Pancreas (tissue), 10 donors: ENCODE data around the gene LRRN2. TPM values are rescaled to one million over a fixed set of nuclear protein-coding genes. Genes with fewer than 3 reads are reported as not detected.

ENCODE experiments used
- ATAC-seq, 4 donors: fragments of 200-7000 bp; cut with Tn5 transposase; one replicate each; pipeline versions ENCODE4 v1.8.0 to v1.9.1; 2020; ENCODE audit warnings: mild to moderate bottlenecking in 4 of 4, moderate library complexity in 4 of 4
- DNase-seq, 6 donors: peaks; one replicate each; pipeline ENCODE4 v3.0.0-alpha.2; 2020
- FAIRE-seq: peaks from 2 replicates; lab custom pipeline; 2012; peaks lifted over from hg19 to GRCh38; lab: Jason Lieb, UNC
- H3K27ac ChIP-seq, 4 donors: fragments of 200-600 bp; sonication (generic); 1 replicate in 3 of 4; 2 replicates in 1 of 4; pipeline versions ENCODE4 v1.5.0 to v1.8.0; 2020
- H3K27me3 ChIP-seq, 4 donors: fragments of 200-600 bp; one replicate each; pipeline ENCODE4 v1.8.0; 2021
- H3K36me3 ChIP-seq, 3 donors: fragments of 200-600 bp; sonication (generic) in 1 of 3; one replicate each; pipeline versions ENCODE4 v1.5.0 to v1.8.0; 2020 to 2021
- H3K4me1 ChIP-seq, 3 donors: fragments of 200-600 bp; one replicate each; pipeline ENCODE4 v1.8.0; 2021
- H3K4me3 ChIP-seq, 4 donors: fragments of 200-600 bp; sonication (generic) in 2 of 4; one replicate each; pipeline versions ENCODE4 v1.5.0 to v1.8.0; 2020 to 2021
- H3K9me3 ChIP-seq, 4 donors: fragments of 200-600 bp; one replicate each; pipeline ENCODE4 v1.8.0; 2021
- WGBS, 2 donors: extraction: QIAGEN DNeasy Blood & Tissue Kit; methylation state at CpG; one replicate each; pipeline ENCODE4 v1.1.7; 2013; 5-methylcytosine and 5-hydroxymethylcytosine counted together
- intact Hi-C, 3 donors: fragments of 100-400 bp; cut with DNase I; formaldehyde crosslinking; loops; one replicate each; pipeline versions ENCODE4 v1.11.1 to v1.14.2; 2022
- polyA plus RNA-seq, 2 donors: library from polyadenylated mRNA; stranded (reverse); fragments of 200-250 nt; gene quantifications; one replicate each; pipeline ENCODE4 v1.2.3, GENCODE V29; 2013
- total RNA-seq, 6 donors: library from RNA; stranded (reverse); fragmentation: NEBNext Ultra II Directional in 4 of 6; extraction: Animal tissue kit (Norgen Biotek cat#: 25700) in 4 of 6; gene quantifications; one replicate each; pipeline versions ENCODE4 v1.2.1 to v1.2.4, GENCODE V29; 2021 to 2023
- TF ChIP-seq, protein P1 (sequence below), 4 donors: fragments of 200-600 bp; sonication (generic) in 3 of 4; IDR thresholded peaks; one replicate each; pipeline versions ENCODE4 v1.5.0 to v1.8.0; 2021; ENCODE audit warnings: antibody characterized with exemption in 4 of 4
- donor health status: healthy with polysubstance abuse.
- donor health status: DM: no; HTN: no; CAD: no; lungs with moderate emphysema.
- donor health status: DM: no; HTN: no; CAD: no.
- donor health status: control.
- donor health status: control.
- donor health status: Bipolar disorder and iron deficiency.
- donor health status: DM: yes; HTN: yes; CAD: no.
- donor health status: DM: no; HTN: no; CAD: no.
- donor health status: DM: no; HTN: no; CAD: no.
- donor health status: DM: yes; HTN: yes; CAD: no.

LRRN2 gene
- total and polyA plus RNA-seq, 8 donors: 0.24 to 3.7 (median 0.58) TPM

DNA sequence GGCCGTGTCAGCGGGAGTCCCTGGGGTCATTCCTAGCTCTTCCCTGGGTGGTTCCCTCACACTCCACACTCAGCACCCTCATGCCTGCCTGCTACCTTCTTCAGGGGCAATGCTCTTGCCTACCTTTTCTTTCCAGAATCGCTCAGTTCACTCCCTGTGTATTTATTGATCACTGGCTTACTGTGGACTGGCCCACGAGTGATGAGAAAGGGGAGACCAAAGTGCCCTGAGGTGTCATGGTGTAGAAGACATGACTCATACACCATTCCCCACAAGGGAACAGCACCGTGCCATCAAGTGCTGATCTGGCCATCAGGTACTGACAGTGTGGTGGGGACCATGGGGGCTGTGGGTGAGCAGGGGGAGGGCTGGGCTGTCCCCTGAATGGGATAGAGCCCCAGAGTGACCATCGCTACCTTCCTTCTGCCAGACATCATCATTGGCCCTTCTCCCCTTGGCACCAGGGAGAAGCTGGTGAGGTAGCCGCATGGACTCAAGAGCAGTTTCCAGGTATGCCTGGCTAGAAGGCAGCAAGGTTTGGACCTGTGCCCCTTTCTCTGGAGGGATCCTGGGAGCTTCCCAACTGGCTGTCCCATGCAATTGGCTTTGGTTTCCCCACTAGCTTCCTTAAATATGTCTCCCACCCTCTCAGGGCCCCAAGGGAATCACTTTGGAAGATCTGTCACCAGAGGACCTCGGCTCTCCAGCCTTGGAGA is 17.2 kb upstream of the LRRN2 start:
- Histone ChIP-seq H3K27ac (no peak overlapping the region), H3K9me3 (no peaks in the 10 kb centered on the region), H3K4me1 (no peaks in the 10 kb centered on the region), H3K27me3 (no peaks in the 10 kb centered on the region), H3K4me3 (no peak overlapping the region), H3K36me3 (no peaks in the 10 kb centered on the region)
- intact Hi-C loops: no loop called here
- TF ChIP-seq, protein P1, sequence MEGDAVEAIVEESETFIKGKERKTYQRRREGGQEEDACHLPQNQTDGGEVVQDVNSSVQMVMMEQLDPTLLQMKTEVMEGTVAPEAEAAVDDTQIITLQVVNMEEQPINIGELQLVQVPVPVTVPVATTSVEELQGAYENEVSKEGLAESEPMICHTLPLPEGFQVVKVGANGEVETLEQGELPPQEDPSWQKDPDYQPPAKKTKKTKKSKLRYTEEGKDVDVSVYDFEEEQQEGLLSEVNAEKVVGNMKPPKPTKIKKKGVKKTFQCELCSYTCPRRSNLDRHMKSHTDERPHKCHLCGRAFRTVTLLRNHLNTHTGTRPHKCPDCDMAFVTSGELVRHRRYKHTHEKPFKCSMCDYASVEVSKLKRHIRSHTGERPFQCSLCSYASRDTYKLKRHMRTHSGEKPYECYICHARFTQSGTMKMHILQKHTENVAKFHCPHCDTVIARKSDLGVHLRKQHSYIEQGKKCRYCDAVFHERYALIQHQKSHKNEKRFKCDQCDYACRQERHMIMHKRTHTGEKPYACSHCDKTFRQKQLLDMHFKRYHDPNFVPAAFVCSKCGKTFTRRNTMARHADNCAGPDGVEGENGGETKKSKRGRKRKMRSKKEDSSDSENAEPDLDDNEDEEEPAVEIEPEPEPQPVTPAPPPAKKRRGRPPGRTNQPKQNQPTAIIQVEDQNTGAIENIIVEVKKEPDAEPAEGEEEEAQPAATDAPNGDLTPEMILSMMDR (IDR thresholded peaks at IDR 0.05): no peak
- 58 to 64% methylated on average over 8 of the region's 8 CpGs for WGBS, 2 donors
- DNase-seq (no peak), ATAC-seq (no peak), FAIRE-seq (no peak)

GRCh38 chr1:204701229-204701628 is 15.7 kb upstream of the LRRN2 start:
- Histone ChIP-seq H3K27me3 (no peaks in the 10 kb centered on the region), H3K4me3 (no peak overlapping the region), H3K9me3 (no peaks in the 10 kb centered on the region), H3K27ac (no peak overlapping the region), H3K36me3 (no peaks in the 10 kb centered on the region), H3K4me1 (no peaks in the 10 kb centered on the region)
- ATAC-seq (no peak), FAIRE-seq (no peak), DNase-seq (no peak)
- TF ChIP-seq, protein P1 (IDR thresholded peaks at IDR 0.05): no peak
- 68 to 70% methylated on average over 3 of the region's 3 CpGs for WGBS, 2 donors
- intact Hi-C loops: no loop called here

- Histone ChIP-seq H3K9me3 (no peaks in the 10 kb centered on the region), H3K27ac (no peak overlapping the region), H3K4me3 (no peak overlapping the region), H3K27me3 (no peaks in the 10 kb centered on the region), H3K4me1 (no peaks in the 10 kb centered on the region), H3K36me3 (no peaks in the 10 kb centered on the region)
- DNase-seq: no peak
- 86 to 93% methylated on average over 5 of the region's 5 CpGs for WGBS, 2 donors
- FAIRE-seq: no peak
- TF ChIP-seq, protein P1 (IDR thresholded peaks at IDR 0.05): no peak
- intact Hi-C loops: no loop called here
- no peak for ATAC-seq
These were observed 12.4 kb upstream of the LRRN2 start for GRCh38 chr1:204697893-204698292.

DNA sequence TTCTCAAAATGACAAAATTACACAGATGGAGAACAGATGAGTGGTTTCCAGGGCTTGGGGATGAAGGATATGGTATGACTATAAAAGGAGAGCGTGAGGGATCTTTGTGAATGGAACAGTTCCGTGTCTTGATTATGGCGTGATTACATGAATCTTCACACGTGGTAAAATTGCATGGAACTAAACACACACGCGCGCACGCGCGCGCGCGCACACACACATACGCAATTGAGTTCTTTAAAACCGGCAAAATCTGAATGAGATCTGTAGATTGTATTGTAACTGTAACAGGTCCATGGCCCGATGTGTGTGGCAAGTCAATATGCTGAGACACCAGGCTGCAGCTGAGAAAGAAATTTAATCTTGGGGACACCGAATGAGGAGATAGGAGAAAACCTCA is 11.1 kb upstream of the LRRN2 start:
- Histone ChIP-seq H3K4me1 (no peaks in the 10 kb centered on the region), H3K36me3 (no peaks in the 10 kb centered on the region), H3K4me3 (no peak overlapping the region), H3K27me3 (no peaks in the 10 kb centered on the region), H3K27ac (no peak overlapping the region), H3K9me3 (no peaks in the 10 kb centered on the region)
- FAIRE-seq: no peak
- DNase-seq: no peak
- intact Hi-C loops: no loop called here
- ATAC-seq: no peak
- TF ChIP-seq, protein P1 (IDR thresholded peaks at IDR 0.05): no peak
- whole genome bisulfite sequencing, 2 donors: 81 to 88% methylated on average over 17 of the region's 17 CpGs

- FAIRE-seq (no peak), ATAC-seq (no peak), DNase-seq (no peak)
- intact Hi-C loops: no loop called here
- 63 to 72% methylated on average over 5 of the region's 5 CpGs for WGBS, 2 donors
- H3K27ac ChIP-seq: no peak overlapping the region
- no peak overlapping the region for H3K4me3 ChIP-seq
- no peaks in the 10 kb centered on the region for H3K27me3 ChIP-seq
- no peaks in the 10 kb centered on the region for H3K9me3 ChIP-seq
- TF ChIP-seq, protein P1 (IDR thresholded peaks at IDR 0.05): no peak
- no peaks in the 10 kb centered on the region for H3K36me3 ChIP-seq
- no peaks in the 10 kb centered on the region for H3K4me1 ChIP-seq
These were observed 10.2 kb upstream of the LRRN2 start for GRCh38 chr1:204695692-204696091.
